GM18517 (cell line): ENCODE results near the gene AIFM1.

Source experiments
- ATAC-seq: cut with Tn5 transposase; IDR thresholded peaks from one replicate; pipeline ENCODE4 v1.9.1; 2021; ENCODE audit warnings: mild to moderate bottlenecking, moderate library complexity; ENCODE audit not compliant: unreplicated experiment

AIFM1 gene

DNA sequence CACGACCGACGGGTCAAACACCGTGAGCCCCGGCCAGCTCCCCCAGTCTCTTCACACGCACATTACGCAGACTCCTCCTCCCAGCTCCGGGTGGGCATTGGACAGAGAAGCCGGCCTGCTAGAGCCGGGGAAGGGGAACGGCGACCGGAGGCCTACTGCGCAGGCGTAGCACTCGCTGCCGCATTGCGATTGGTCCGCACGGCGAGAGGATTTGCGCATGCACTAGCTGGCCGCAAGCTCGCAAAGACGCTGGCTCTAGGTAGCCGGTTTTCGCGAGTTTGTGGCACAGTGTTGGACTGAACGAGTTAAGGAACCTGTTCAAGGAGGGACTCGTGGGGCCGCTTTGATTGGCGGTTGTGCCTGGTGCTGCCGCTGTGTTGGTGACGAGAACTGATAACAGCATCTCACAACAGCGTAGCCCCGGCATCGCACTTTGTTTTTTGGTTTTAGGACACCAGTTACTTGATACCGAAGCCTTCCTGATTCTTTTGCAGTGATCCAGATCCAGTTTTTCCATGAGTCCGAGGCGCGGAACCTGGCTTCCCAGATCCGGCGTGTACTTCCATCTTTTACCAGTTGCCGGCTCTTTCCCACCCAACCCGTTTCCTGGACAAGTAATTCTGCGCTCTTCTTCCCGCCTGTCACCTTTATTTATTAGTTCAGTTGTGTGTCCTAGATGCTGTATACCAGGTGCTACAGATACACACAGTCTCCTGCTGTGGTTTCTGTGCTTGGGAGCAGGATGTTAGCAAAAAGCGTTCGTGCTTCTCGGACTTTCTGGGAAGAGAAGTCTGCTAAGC lies at the start of gene AIFM1:
TSS of gene AIFM1 (minus strand) at position 139 of the 800 bp plus-strand sequence. CDS start 185 bp downstream, outside the sequence.
- peak; percentile 85 for ATAC-seq

GRCh38 chrX:130213376-130213775 lies 47.7 kb upstream of the AIFM1 start:
- no peak for ATAC-seq

DNA sequence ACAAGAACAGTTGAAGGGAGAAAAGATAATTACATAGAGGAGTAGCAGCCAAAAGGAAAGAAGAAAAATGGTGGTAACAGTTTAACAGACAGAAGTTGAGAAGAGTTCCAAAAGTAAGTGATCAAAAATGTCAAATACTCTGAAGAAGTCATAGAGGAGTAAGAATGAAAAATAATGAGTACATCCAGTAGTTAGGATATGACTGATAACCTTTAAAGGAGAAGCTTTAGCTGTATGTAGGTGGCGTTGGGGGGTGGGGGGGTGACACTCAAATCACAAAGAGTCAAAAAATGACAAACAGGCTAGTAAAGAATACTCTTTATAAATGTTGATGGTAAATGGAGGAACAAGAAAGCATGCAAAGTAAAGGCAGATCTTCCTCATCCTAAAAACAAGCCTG lies 46.7 kb upstream of the AIFM1 start:
- ATAC-seq: no peak

- ATAC-seq: no peak
Measured at GRCh38 chrX:130211415-130212186, 46.0 kb upstream of the AIFM1 start.

- ATAC-seq: no peak
Measured at GRCh38 chrX:130204647-130205046, 39.0 kb upstream of the AIFM1 start.

- no peak for ATAC-seq
Measured at GRCh38 chrX:130197464-130197863, 31.8 kb upstream of the AIFM1 start.

DNA sequence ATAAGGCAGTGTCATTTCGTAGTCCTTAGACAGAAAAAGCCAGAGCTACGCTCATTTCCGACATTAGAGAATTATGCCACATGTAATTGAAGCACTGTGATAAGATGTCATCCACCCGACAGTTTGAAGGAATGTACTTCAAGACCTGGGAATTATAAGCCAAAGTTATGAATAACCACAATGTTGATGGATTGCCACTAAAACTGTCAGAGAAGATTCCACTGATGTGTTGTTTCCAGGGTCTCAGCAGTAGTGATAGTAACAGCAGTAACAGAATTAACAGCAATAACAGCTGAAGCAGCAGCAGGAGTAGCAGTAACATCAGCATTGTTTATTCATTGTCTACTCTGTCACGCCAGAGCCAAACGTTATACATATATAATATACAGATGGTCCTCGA lies 30.8 kb upstream of the AIFM1 start:
- no peak for ATAC-seq

GRCh38 chrX:130190801-130191200 lies 25.2 kb upstream of the AIFM1 start:
- no peak for ATAC-seq

- no peak for ATAC-seq
Measured at GRCh38 chrX:130186651-130187050, 21.0 kb upstream of the AIFM1 start.

DNA sequence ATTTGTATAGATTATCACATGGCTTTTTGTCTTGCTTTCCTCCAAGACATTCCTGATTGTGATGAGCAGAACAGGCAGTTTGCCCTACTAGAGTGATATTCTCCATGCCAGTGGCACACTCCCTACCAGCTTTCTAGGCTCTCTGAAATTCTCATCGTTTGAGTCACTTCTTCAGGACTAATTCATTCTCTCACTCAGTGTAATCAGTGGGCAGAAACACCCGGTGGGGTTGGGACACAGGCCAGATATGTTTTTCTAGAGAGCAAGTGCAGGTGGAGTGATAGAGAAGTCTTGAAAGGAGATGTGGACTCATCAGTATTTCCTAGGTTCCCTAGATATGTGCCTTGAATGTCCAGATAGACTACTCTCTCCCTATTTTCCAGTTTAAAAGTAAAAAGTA lies 19.2 kb upstream of the AIFM1 start:
- ATAC-seq: no peak

DNA sequence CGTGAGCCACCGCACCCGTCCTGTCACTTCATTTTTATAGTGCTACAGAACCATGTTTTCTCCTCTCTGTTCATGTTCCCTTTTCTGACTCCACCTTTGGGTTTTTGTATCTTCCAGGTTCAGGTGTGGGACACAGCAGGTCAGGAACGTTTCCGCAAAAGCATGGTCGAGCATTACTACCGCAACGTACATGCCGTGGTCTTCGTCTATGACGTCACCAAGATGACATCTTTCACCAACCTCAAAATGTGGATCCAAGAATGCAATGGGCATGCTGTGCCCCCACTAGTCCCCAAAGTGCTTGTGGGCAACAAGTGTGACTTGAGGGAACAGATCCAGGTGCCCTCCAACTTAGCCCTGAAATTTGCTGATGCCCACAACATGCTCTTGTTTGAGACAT lies 18.5 kb upstream of the AIFM1 start:
- ATAC-seq: no peak

DNA sequence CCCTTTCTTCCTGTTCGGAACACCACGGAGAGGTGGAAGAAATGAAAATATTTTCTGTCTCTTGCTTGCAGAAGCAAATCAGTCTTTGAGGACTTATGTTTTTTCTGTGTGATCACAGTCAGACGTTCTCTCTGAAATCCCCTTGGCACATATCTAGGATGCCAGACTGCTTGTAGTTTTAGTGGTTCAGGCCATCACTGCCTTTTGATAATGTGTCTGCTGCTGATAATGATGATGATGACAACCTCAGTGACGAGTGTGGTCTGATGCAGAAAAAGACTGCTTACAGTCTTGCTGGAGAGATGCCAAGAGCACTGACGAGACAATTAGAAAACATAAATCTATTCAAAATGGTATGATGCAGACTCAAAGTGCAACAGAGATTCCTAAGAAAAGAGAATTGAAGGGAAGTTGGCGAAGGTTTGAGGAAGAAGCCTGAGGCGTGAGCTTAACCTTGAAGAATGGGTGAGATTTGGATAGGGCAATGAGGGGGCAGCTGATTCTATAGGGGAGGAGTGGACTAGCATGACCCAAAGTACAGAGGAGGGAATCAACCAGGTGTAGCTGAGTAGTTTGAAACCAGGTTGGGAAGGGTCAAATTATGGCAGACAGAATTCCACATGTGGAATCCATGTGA lies 14.1 kb upstream of the AIFM1 start:
- ATAC-seq: no peak

DNA sequence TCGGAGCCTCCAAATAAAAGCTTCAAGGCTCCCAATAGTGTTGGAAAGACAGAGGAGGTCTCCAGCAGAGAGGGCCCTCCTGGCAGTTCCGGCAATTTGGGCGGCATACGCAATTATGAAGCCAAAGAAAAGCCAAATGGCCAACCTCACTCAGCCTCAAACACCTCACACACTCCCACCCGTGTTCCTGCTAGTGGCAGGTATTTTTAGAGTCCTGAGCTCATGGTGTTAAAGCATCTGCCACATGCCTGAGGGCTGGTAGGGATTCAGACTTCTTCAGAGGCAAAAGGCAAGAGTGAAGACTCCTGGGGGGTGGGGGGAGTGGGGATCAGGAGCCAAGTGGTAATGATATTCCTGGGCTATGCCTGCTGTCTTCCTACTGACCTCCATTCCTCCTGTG lies 13.5 kb upstream of the AIFM1 start:
- no peak for ATAC-seq

DNA sequence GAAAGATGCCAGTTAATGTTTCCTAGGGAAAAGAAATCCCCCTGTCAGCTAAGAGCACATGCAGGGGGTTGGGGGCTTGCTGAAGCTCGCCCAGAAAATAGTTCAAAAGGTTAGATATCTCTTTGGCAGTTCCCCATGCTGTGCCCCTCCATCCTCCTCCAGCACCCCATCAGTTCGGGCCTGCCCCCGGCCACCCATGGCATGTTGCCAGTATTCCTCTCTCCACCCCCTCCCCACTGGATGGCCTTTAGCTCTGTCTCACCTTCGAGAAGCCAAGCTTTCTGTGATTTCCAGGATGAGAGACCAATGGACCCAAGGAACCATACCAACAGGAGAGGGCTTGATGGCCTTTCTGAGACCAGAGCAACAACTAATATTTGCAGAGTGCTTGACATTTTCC lies 11.3 kb upstream of the AIFM1 start:
- no peak for ATAC-seq

DNA sequence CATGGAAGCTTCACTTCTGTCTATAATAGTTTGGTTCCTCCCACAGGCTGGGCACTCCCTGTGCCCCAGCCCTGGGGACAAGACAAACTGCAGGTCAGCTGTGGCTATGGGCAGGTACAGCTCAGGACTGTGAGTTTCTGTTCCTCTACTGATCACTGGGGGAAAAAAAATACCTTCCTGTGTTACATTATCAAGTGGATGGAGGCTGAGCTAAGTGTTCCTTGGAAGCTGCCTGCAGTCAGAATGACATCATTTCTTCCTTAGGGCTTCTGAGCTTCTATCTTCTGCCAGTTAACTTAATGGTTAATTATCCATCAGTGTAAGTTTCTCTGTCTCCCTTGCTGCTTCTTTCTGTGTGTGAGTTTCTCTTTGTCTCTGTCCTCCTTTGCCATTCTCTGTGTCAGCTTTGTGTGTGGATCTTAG lies 10.7 kb upstream of the AIFM1 start:
- ATAC-seq: peak; percentile 86

DNA sequence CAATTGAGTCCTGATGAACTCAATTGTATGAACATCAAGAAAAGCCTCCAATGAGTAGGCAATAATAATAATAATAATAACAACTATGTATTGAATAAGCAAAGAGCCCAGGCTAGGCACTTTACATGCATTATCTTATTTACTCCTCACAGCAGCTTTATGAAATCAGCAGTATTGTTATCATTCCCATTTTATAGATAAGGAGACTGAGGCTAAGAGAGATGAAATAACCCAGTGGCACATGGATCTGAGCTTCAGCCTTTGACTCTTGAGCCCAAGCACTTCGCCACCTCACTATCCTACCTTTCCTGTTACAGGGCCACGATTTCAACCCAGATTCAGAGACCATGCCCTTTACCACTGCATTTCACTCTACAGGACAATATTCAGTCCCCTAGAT lies 9.3 kb upstream of the AIFM1 start:
- ATAC-seq: no peak

DNA sequence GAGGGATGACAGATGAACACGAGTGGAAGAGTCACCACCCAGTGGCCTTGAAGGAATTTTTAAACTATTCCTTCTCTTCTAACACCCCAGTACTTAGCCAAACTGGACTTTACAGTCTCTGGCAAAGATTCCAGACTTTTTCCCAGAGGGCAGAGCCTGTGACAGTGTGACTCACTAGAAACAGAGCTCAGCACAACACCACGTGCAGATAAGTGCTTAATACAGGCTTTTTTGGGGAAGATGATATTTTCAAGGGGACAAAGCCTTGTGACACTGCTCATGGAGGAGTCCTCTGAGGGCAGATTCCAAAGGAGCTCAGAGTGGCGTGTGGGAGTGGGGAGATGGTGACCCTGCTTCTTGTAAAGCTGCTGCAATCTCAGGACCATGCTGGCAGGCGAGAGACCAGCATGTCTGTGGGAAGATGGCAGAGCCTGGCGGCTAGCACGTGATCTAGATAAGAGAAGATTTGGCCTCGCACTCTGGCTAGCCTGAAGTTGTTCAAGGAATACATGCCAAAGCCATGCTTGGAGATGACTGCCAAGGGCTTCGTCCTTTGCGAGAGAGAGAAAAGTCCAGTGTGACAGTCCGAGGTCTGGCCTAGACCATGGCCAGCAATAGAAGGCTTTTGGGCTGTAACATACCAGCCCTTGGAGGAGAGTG lies 8.5 kb upstream of the AIFM1 start:
- no peak for ATAC-seq

GRCh38 chrX:130173190-130173895 lies 7.7 kb upstream of the AIFM1 start:
- no peak for ATAC-seq

DNA sequence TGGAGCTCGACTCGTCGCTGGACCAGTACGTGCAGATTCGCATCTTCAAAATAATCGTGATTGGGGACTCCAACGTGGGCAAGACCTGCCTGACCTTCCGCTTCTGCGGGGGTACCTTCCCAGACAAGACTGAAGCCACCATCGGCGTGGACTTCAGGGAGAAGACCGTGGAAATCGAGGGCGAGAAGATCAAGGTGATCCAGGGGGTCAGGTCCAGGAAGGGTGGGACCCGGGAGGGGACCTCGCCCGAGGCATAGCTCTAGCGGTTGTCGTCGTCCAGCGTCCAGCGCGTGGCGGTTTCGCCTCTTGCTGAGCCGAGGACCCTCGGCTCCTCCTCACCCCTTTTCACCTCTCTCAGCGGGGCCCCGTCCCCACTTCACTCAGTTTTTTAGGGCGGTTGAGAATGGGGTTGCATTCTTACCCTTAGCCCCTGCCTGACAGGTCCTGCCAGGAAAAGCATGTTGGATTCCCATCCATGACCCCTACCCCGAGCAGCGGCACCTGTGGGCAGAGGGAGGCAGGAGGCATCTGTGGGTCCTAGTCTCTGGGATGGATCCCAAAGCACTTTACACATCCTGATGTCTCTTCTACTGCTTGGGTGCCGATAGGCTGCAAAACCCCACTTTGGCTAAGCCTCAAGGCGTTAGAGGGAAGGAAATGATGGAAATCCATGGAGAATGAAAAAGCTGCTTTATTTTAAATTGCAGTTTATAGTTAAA lies 6.6 kb upstream of the AIFM1 start:
- no peak for ATAC-seq
